ENCODE data around the gene KANK3.
A peak's percentile ranks its signal among the peaks of the same experiment; 100 is the strongest.

The KANK3 gene

DNA sequence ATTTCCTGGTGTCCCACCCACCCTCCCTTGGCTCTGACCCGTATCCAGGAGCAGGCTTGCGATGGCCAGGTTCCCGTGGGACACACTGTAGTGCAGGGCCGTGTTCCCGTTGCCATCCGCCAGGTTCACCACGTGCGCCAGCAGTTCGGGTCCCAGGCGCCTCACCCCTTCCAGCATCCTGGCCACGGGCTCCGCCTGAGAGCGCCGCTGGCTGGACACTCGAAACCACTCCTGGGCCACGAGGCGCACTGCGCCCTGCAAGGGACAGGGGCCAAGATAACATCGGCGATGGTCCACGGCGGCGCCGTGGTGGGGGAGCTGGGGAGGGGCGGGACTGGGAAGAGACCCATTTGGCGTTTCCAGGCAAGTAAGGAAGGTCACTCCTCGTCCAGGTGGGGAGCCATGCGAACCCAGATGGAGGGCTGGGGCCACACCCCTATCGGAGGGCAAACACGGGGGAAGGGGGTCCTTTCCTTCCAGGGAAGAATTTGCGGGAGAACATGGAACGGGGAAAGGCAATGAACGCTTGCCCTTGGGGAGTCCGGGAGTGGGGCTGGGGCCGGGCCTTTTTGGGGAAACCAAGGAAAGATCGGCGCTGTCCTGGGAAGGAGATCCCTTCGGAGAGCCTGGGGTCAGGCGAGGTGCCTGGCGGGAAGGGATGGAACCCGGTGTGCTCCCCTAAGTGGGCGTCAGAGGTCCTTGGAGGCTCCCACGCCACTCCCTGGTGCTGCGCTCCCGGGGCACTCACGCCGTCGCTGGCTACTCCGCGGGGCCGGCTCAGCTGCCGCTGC is 9.9 kb downstream of the KANK3 start:
- DNase-seq (ENCODE audit: extremely low read depth, low read depth) = no peak
- TF ChIP-seq CTCF (IDR thresholded peaks at IDR 0.05; ENCODE audit: low read depth, low read length, missing control alignments) = no peak
- H3K4me3 ChIP-seq (replicated peaks; ENCODE audit: low read depth, low read length) = no peak overlapping the region

GRCh38 chr19:8331263-8331845 is 11.7 kb downstream of the KANK3 start:
- DNase-seq (ENCODE audit: extremely low read depth, low read depth) = no peak
- no peak for TF ChIP-seq CTCF (IDR thresholded peaks at IDR 0.05; ENCODE audit: low read depth, low read length, missing control alignments)
- H3K4me3 ChIP-seq (replicated peaks; ENCODE audit: low read depth, low read length) = no peak overlapping the region

- TF ChIP-seq CTCF (IDR thresholded peaks at IDR 0.05; ENCODE audit: low read depth, low read length, missing control alignments) = no peak
- no peak for DNase-seq (ENCODE audit: extremely low read depth, low read depth)
- no peak overlapping the region for H3K4me3 ChIP-seq (replicated peaks; ENCODE audit: low read depth, low read length)
Measured at GRCh38 chr19:8329996-8330395, 13.1 kb downstream of the KANK3 start.

DNA sequence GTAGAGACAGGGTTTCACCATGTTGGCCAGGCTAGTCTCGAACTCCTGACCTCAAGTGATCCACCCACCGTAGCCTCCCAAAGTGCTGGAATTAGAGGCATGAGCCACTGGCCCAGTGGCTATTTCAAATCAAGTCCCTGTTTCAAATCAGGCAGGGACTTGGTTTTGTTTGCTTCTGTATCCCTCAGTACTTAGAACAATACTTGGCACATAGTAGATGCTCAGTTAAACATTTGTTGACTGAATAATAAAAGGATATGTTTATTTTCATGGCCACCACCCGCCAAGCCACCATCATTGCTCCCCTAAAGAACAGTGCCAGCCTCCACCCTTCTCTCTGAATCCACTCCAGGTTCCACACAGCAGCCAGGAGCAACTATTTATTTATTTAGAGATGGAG is 17.6 kb downstream of the KANK3 start:
- no peak for TF ChIP-seq CTCF (IDR thresholded peaks at IDR 0.05; ENCODE audit: low read depth, low read length, missing control alignments)
- no peak for DNase-seq (ENCODE audit: extremely low read depth, low read depth)
- H3K4me3 ChIP-seq (replicated peaks; ENCODE audit: low read depth, low read length) = no peak overlapping the region

GRCh38 chr19:8324186-8325050 is 18.6 kb downstream of the KANK3 start:
- H3K4me3 ChIP-seq (replicated peaks; ENCODE audit: low read depth, low read length) = no peak overlapping the region
- no peak for DNase-seq (ENCODE audit: extremely low read depth, low read depth)
- no peak for TF ChIP-seq CTCF (IDR thresholded peaks at IDR 0.05; ENCODE audit: low read depth, low read length, missing control alignments)

DNA sequence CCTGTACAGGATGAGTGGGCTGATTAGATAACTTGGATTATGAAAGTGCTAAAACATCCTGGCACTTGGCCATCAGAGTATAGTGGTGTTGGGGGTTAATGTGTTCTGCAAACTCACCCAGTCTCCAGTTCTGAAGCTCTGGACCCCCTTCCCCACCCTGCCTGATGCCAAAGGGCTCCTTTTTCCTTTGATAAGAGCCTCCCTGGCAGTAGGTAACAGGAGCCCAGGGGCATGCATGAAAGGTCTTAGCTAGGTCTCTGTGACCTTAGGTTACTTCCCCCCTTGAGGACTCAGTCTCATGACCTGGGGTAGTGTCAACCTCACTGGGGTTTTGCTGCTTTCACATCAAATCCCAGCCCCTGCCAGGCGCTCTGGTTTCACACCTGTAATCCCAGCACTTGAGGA is 19.3 kb downstream of the KANK3 start:
- DNase-seq (ENCODE audit: extremely low read depth, low read depth) = no peak
- peak overlapping the region; percentile 97 for H3K4me3 ChIP-seq (replicated peaks; ENCODE audit: low read depth, low read length)

More for the DNA sequence above, 19.3 kb downstream of the KANK3 start:
- no peak for TF ChIP-seq CTCF (IDR thresholded peaks at IDR 0.05; ENCODE audit: low read depth, low read length, missing control alignments)

Measured in HFF-Myc (cell line).